COLO668 (cell line): ENCODE results near the gene KLRC1.
"Not testable (repeated sequence)": the region's sequence is repeated elsewhere in the genome, so short reads cannot be mapped to it uniquely, and the experiment has no call there.

ENCODE experiments used
- DNase-seq: peaks from one replicate; lab custom pipeline; 2025; ENCODE audit not compliant: unreplicated experiment; lab: John Stamatoyannopoulos, UW

The KLRC1 gene

DNA sequence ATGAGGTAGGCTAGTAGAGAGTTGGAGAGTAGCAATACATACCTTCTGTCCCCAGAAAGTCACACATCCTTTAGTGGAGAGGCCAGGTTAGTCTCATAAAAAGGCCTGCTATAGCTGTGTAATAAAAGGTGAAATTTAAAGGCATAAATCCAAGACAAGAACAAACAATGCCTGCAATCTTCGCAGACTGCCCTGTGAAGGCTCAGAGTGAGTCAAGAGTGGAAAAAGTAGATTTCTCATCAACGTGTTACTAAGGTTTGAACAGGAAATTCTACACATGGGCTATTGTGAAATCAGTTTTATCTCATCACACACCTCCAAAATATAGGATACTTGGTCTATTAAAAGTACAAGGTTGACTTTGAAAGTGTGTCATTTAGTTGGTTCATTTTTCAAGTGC is at the start of gene KLRC1:
TSS of gene KLRC1 (minus strand) at position 222 of the 400 bp plus-strand sequence. CDS start 2,221 bp downstream, outside the sequence.
- DNase-seq, result no peak

DNA sequence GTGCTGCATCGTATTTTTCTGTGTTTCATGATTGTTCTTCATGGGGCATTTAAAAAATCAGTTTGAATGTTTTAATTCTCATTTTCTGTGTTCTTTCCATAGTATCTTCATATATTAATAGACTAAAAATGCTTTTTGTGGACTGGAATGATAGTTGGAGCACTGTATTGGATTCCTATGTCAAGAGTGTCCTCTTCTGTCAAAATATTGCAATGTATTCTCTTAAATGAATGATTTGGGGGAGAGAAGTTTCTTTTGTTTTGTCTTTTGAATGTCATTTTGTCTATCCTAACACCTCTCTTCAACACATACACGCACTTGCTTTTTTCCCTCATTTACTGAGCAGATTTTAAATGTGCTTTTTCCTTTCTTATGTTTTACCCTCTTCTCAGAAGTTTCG is 47.9 kb upstream of the KLRC1 start:
- no peak for DNase-seq

DNA sequence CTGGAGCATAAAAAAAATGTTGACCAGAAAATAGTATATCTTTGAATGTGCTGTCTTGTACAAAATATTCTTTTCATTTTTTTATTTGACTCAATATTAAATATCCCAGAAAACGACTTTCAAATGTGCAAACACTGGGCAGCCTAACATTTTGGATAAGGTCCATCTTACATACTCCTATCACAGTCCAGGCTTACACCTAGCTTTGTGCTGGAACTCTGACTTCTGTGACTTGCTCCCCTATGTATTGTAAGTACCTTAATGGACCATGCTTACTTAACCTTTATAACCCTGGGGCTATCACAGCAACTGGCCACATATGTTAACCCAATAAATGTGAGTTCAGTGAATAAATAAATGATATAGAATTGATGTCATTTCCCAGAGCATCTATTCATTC is 44.9 kb upstream of the KLRC1 start:
- DNase-seq, result no peak

DNA sequence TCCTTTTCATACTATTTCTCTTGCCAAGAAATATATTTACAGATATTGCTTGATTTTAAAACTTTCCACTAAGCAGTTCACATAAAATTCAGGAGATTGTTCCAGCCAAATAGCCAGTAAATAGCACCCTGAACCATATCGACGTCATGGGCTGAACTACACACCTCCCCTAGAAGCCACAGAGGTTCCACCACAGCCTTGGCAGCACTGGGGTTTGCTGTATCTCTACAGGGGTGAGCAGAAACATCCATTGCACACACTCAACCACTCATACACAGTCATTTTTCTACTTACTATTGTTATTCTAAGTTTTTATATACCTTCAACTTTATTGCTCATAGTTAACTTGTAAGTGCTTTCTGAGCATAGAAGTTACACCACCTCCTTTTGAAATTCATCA is 44.4 kb upstream of the KLRC1 start:
- DNase-seq, result no peak

- no peak for DNase-seq
These were observed 38.6 kb upstream of the KLRC1 start for GRCh38 chr12:10491766-10492165.

DNA sequence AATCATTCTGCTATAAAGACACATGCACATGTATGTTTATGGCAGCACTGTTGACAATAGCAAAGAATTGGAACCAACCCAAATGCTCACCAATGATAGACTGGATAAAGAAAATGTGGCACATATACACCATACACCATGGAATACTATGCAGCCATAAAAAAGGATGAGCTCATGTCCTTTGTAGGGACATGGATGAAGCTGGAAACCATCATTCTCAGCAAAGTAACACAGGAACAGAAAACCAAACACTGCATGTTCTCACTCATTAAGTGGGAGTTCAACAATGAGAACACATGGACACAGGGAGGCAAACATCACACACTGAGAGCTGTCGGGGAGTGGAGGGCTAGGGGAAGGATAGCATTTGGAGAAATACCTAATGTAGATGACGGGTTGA is 34.2 kb upstream of the KLRC1 start:
- not testable (repeated sequence) for DNase-seq

DNA sequence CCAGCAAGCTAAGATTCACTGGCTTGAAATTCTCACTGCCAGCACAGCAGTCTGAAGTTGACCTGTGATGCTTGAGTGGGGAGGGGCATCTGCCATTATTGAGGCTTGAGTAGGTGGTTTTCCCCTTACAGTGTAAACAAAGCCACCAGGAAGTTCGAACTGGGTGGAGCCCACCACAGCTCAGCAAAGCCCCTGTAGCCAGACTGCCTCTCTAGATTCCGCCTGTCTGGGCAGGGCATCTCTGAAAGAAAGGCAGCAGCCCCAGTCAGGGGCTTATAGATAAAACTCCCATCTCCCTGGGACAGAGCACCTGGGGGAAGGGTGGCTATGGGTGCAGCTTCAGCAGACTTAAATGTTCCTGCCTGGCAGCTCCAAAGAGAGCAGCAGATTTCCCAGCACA is 28.7 kb upstream of the KLRC1 start:
- not testable (repeated sequence) for DNase-seq

DNA sequence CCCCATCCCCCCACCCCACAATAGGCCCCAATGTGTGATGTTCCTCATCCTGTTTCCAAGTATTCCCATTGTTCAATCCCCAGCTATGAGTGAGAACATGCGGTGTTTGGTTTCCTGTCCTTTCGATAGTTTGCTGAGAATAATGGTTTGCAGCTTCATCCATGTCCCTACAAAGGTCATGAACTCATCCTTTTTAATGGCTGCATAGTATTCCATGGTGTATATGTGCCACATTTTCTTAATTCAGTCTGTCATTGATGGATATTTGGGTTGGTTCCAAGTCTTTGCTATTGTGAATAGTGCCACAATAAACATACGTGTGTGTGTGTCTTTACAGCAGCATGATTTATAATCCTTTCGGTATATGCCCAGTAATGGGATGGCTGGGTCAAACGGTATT is 19.6 kb upstream of the KLRC1 start:
- DNase-seq, result not testable (repeated sequence)

GRCh38 chr12:10469701-10470100 is 16.5 kb upstream of the KLRC1 start:
- no peak for DNase-seq

- no peak for DNase-seq
These were observed 13.1 kb upstream of the KLRC1 start for GRCh38 chr12:10466311-10466710.

DNA sequence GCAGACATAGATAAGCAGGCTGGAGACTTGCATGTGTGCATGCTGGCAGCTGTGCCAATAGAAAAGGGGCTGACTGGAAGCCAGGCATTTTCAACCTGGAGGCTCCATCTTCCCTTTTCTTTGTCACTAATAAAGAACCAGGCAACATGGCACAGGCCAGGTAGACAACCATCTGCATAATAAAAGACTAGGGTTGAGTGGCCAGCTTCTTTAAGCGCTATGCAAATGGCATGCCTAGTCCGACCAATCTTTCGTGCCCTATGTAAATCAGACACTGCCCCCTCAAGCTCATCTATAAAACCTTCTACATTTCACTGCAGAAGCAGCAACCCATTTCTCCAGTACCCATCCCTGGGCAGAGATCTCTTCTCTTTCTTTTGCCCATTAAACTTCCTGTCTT is 4.6 kb upstream of the KLRC1 start:
- DNase-seq, result no peak

DNA sequence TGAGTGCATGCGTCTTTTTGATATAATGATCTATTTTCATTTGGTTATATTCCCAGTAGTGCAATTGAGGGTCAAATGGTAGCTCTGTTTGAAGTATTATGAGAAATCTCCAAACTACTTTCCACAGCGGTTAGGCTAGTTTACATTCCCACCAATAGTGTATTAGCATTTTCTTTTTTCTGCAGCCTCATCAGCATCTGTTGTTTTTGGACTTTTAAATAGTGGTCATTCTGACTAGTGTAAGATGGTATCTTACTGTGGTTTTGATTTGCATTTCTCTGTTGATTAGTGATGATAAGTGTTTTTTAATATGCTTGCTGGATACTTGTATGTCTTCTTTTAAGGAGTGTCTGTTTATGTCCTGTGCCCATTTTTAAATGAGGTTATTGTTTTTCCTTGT is 3.7 kb upstream of the KLRC1 start:
- no peak for DNase-seq

- no peak for DNase-seq
These were observed 2.6 kb upstream of the KLRC1 start for GRCh38 chr12:10455766-10456165.

GRCh38 chr12:10454531-10454930 is 1.4 kb upstream of the KLRC1 start:
- DNase-seq, result no peak

DNA sequence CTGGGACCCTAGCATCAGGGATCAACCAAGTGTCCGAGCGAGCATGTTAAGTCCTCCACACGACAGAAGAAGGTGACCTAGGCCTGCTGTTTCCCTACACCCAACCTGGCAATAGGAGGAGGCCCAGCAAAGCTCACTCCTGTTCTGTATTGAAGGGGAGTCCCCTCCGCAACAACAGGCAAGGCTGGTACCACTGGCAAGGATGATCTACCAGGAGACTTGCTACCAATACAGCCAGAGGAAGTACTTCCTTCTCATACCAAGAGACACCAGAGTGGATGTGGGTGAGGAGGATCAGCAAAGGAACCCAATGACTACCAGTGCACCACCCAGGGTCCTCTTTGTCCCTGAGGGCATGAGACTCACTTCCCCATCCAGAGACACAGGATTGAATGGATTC is 4.9 kb downstream of the KLRC1 start:
- DNase-seq, result no peak

DNA sequence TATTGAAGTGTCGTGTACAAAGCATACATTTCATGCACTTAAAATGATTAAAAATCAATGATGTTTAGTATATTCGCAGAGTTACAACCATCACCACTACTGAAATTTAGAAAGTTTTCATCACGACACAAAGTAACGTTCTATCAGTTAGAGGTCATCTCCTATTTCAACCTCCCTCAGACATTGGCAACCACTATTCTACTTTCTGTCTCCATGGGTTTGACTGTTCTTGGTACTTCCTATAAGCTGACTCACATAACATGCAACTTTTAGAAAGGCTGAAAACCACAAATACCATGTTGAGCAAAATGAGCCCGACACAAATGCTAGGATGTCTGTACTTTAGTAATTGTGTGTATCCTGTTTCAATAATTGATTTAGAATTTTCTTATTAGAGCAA is 7.1 kb downstream of the KLRC1 start:
- not testable (repeated sequence) for DNase-seq

- DNase-seq, result not testable (repeated sequence)
These were observed 12.0 kb downstream of the KLRC1 start for GRCh38 chr12:10441144-10441543.

DNA sequence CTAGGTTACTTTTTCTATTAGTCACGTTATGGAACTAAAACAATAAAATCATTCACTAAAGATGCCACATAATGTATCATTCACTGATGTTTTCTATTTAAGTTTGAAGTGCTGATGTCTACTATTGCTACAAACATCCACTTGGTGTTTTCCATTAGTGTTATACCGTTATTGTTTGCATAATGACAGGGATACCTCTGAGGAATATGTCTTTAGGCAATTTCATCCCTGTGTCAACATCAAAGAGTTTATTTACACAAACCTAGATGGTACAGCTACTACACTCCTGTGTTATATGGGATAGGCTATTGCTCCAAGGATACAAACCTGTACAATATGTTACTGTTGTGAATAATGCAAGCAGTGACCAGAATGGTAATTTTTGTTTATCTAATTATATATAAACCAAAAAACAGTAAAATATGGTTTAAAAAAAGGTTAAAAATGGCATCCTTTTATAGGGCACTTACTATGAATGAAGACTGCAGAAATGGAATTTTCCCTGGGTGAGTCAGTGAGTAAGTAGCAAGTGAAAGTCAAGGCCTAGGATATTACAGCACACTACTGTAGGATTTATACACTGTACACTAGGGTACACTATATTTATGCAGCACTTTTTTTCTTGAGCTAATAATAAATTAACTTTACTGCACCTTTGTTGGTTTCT is 13.4 kb downstream of the KLRC1 start:
- DNase-seq, result not testable (repeated sequence)

- not testable (repeated sequence) for DNase-seq
These were observed 15.6 kb downstream of the KLRC1 start for GRCh38 chr12:10437601-10438000.

- peak; percentile 44 for DNase-seq
These were observed 17.4 kb downstream of the KLRC1 start, which contains the start of gene KLRC2 for GRCh38 chr12:10435816-10436215. Gene KLRC2, minus strand, starts transcription at chr12:10436010. Its CDS starts 24 bp downstream, at chr12:10435986.

DNA sequence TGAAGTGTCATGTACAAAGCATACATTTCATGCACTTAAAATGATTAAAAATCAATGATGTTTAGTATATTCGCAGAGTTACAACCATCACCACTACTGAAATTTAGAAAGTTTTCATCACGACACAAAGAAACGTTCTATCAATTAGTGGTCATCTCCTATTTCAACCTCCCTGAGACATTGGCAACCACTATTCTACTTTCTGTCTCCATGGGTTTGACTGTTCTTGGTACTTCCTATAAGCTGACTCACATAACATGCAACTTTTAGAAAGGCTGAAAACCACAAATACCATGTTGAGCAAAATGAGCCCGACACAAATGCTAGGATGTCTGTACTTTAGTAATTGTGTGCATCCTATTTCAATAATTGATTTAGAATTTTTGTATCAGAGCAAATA is 22.6 kb downstream of the KLRC1 start:
- not testable (repeated sequence) for DNase-seq

DNA sequence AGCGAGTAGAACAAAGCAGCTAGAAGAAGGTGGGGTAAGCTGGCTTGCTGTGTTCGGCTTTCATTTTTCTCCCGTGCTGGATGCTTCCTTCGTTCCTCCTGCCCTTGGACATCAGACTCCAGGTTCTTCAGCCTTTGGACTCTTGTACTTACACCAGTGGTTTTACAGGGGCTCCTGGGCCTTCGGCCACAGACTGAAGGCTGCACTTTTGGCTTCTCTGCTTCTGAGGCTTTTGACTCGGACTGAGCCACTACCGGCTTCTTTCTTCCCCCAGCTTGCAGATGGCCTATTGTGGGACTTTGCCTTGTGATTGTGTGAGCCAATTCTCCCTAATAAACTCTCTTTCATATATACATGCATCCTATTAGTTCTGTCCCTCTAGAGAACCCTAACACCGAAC is 27.2 kb downstream of the KLRC1 start:
- not testable (repeated sequence) for DNase-seq

GRCh38 chr12:10424260-10424899 is 28.8 kb downstream of the KLRC1 start:
- not testable (repeated sequence) for DNase-seq
